H1 (cell line): ENCODE measurements around the gene CSRP1. TPM values are rescaled to one million over a fixed set of nuclear protein-coding genes. Genes with fewer than 3 reads are reported as not detected.

Source experiments
- ASH2L ChIP-seq: fragments of 200-600, 300-600 bp; sonication (generic); IDR thresholded peaks from one replicate; pipeline ENCODE4 v1.7.1; 2017; ENCODE audit warnings: low read length
- BACH1 ChIP-seq: IDR thresholded peaks from 2 replicates; pipeline ENCODE4 v1.6.1; 2012; ENCODE audit warnings: low read length, improper control_type of control experiment
- CHD7 ChIP-seq: fragments of 300-600 bp; sonication (generic); IDR thresholded peaks from 2 replicates; pipeline ENCODE4 v1.7.1; 2012; ENCODE audit warnings: low read length, moderate library complexity, mild to moderate bottlenecking, inconsistent platforms; ENCODE audit not compliant: insufficient replicate concordance
- EGR1 ChIP-seq: IDR thresholded peaks from 2 replicates; pipeline ENCODE4 v1.6.1; 2011; ENCODE audit warnings: low read depth, low read length, borderline replicate concordance
- NANOG ChIP-seq: IDR thresholded peaks from 2 replicates; pipeline ENCODE4 v1.6.1; 2011; ENCODE audit warnings: low read length, low read depth, mild to moderate bottlenecking, inconsistent platforms; ENCODE audit not compliant: insufficient read depth, poor library complexity, severe bottlenecking
- POU5F1 ChIP-seq: IDR thresholded peaks from 2 replicates; pipeline ENCODE4 v1.6.1; 2011; ENCODE audit warnings: low read depth, mild to moderate bottlenecking, low read length, moderate library complexity
- RBBP5 ChIP-seq: IDR thresholded peaks from 2 replicates; pipeline ENCODE4 v1.7.1; 2012; ENCODE audit warnings: low read depth, mild to moderate bottlenecking, inconsistent platforms, low read length, moderate library complexity, borderline replicate concordance
- RNF2 ChIP-seq: fragments of 200-900, 300-1000 bp; sonication (generic); IDR thresholded peaks from 2 replicates; pipeline ENCODE4 v1.7.1; 2016; ENCODE audit warnings: borderline replicate concordance, low read depth, mild to moderate bottlenecking, antibody characterized with exemption, low read length; ENCODE audit not compliant: poor library complexity, severe bottlenecking; ENCODE audit errors: missing control alignments
- RXRA ChIP-seq: IDR thresholded peaks from 2 replicates; pipeline ENCODE4 v1.6.1; 2011; ENCODE audit warnings: low read depth, mild to moderate bottlenecking, low read length, moderate library complexity; ENCODE audit not compliant: insufficient read depth
- SP2 ChIP-seq: IDR thresholded peaks from 2 replicates; pipeline ENCODE4 v1.6.1; 2012; ENCODE audit warnings: mild to moderate bottlenecking, low read length, inconsistent platforms
- TBP ChIP-seq: IDR thresholded peaks from 2 replicates; pipeline ENCODE4 v1.6.1; 2011; ENCODE audit warnings: low read depth, low read length, improper control_type of control experiment
- TEAD4 ChIP-seq: IDR thresholded peaks from 2 replicates; pipeline ENCODE4 v1.6.1; 2012; ENCODE audit warnings: low read depth, low read length, inconsistent platforms, mixed read lengths
- polyA plus RNA-seq, 7 experiments: library from polyadenylated mRNA; depleted of rRNA in 3 of 7; stranded (reverse) in 5 of 7; unstranded in 2 of 7; fragments of >200 nt in 5 of 7; fragments of 200-250 nt in 2 of 7; gene quantifications; 1 replicate in 5 of 7; 2 replicates in 1 of 7; 4 replicates in 1 of 7; pipeline versions ENCODE4 v1.2.1 to v1.2.3, GENCODE V29; 2011 to 2013; ENCODE audit warnings: missing spikeins in 2 of 7, mixed read lengths in 2 of 7
- total RNA-seq: library from RNA; stranded (reverse); fragmentation: NEBNext Ultra II Directional; extraction: Animal tissue kit (Norgen Biotek cat#: 25700); gene quantifications from 2 replicates; pipeline ENCODE4 v1.2.1, GENCODE V29; 2021

The CSRP1 gene
- total and polyA plus RNA-seq, 2 of the 8 experiments (the other 6 are each of a cell fraction or from before 2014, with no cell fraction given): 14.2 to 22.3 TPM

GRCh38 chr1:201457508-201457960 is 49.4 kb downstream of the CSRP1 start (continued):
- TF ChIP-seq CHD7 (no peak), RXRA (no peak), SP2 (no peak), RBBP5 (no peak), RNF2 (no peak), TEAD4 (no peak), POU5F1 (no peak), TBP (no peak), EGR1 (no peak), NANOG (no peak), ASH2L (no peak), BACH1 (no peak)
